HCEC 1CT (cell line): ENCODE data around the gene RAPGEF4.
A peak's percentile ranks its signal among the peaks of the same experiment; 100 is the strongest.
"Not testable (repeated sequence)": the region's sequence is repeated elsewhere in the genome, so short reads cannot be mapped to it uniquely, and the experiment has no call there.

Experiments
- DNase-seq: peaks from one replicate; pipeline ENCODE4 v3.0.0-alpha.2; 2017

The RAPGEF4 gene

DNA sequence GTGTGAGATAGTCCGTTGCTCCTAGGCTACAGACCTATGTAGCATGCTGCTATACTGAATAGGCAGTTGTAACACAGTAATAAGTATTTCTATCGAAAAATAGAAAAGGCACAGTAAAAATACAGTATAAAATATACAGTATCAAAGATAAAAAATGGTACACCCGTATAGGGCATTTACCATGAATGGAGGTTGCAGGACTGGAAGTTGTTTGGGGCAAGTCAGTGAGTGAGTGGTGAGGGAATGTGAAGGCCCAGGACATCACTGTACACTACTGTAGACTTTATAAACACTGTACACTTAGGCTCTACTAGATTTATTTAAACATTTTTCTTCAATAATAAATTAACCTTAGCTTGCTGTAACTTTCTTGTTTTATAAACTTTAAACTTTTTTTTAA lies 343.5 kb downstream of the RAPGEF4 start:
- peak; percentile 36 for DNase-seq

DNA sequence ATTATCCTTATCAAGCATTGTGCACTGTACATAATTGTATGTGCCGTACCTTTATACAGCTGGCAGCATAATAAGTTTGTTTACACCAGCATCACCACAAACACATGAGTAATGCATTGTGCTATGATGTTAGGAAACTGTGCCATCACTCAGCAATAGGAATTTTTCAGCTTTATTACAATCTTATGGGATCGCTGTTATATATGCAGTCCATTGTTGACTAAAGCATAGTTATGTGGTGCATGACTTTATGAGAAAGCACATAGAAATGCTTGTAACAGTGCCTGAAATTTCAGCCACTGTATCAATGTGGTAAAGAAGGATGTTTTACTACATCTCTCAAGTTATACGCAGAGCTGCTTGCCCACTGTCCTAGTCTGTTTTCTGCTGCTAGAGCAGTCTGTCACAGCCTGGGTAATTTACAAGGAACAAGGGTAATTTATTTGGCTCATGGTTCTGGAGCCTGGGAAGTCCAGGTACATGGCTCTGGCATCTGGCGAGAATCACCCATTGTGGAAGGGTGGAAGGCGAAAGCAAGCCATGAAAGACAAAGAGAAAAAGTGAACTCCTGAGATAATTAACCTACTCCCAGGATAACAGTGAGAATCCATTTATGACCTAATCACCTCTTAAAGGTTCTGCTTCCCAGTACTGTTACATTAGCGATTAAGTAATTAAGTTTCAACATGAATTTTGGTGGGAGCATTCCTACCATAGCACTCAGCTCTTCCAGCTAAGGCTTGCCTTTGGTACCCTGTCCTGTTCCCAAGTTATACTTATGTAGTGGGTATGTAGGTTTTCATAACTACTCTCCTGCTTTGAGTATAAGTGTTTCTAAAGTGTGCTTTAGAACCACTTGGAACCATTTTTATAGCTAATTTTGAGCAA lies 344.6 kb downstream of the RAPGEF4 start:
- DNase-seq, result peak; percentile 97

GRCh38 chr2:173086518-173087213 lies 351.0 kb downstream of the RAPGEF4 start:
- DNase-seq, result peak; percentile 38

- peak; percentile 53 for DNase-seq
Measured at GRCh38 chr2:173087214-173087581, 351.6 kb downstream of the RAPGEF4 start.

DNA sequence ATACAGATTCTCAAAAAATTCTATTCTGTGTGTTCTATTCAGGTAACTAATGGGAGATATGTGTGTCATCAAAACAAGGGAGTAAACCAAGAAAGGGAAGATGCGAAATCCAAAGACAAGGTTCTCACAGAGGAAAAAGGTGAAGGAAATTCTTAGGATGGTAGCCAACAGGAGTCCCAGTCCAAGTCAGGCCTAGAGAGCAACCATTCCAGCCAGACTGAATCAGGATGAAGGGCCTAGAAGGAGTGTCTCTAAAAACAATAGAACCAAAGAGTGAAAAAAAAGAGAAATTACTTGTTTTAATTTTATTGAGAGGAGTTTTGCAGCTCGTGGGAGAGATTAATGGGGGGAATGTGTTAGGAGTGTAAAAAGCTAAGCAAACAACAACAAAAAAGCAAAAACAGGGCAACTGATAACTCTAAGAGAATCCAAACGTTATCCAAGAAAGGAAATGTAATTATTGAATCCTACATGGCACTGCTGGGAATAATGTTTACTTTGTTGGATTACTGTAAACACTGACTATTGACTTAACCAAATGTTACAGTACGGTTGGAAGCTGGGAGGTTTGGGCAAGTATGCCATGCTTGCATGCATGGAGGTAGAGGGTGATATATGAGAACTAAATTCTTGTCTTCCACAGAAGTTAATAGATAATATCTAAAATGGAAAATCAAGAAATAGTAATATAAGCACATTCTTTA lies 352.3 kb downstream of the RAPGEF4 start:
- no peak for DNase-seq

- DNase-seq, result peak; percentile 69
Measured at GRCh38 chr2:173090276-173090877, 354.7 kb downstream of the RAPGEF4 start.

- peak; percentile 30 for DNase-seq
Measured at GRCh38 chr2:173090973-173091660, 355.5 kb downstream of the RAPGEF4 start.

DNA sequence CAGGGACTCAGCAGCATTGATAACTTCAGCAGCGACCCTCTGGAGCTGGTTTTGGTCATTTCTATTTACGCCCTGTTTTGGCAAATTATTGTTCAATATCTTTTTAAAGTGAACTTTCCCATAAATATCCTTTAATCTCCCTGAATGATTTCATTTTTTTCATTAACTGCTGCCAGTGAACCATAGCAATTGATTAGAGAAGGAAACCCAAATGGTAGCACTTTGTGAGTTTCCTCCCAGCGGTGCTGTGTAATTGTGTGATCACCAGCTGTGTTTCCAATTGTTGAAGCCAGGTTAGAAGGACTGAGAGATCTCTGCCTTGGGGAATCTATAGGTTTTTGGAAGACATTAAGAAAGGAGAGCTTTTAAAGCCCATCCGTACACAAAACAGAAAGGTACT lies 356.3 kb downstream of the RAPGEF4 start:
- DNase-seq, result no peak

GRCh38 chr2:173092844-173093402 lies 357.3 kb downstream of the RAPGEF4 start:
- DNase-seq, result no peak

DNA sequence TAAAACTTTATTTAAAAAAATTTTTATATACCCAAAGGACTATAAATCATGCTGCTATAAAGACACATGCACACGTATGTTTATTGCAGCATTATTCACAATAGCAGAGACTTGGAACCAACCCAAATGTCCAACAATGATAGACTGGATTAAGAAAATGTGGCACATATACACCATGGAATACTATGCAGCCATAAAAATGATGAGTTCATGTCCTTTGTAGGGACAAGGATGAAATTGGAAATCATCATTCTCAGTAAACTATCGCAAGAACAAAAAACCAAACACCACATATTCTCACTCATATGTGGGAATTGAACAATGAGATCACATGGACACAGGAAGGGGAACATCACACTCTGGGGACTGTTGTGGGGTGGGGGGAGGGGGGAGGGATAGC lies 358.0 kb downstream of the RAPGEF4 start:
- not testable (repeated sequence) for DNase-seq

DNA sequence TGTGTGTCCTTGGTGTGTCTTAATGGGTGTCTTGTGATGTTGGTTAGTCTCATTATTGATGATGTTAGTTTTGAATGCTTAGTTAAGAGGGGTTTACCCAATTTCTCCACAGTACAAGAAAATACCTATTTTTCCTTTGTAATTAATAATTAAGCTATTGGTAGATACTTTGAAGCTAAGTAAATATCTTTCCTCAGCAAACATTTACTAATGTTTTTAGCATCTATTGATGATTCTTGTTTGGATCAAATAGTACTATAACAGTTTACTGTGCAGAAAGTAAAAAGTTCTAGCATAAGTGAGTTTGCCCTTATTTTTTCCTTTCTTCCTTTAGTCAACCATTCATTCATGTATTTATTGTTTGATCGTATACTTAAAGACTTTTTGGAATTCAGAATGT lies 359.1 kb downstream of the RAPGEF4 start:
- no peak for DNase-seq

DNA sequence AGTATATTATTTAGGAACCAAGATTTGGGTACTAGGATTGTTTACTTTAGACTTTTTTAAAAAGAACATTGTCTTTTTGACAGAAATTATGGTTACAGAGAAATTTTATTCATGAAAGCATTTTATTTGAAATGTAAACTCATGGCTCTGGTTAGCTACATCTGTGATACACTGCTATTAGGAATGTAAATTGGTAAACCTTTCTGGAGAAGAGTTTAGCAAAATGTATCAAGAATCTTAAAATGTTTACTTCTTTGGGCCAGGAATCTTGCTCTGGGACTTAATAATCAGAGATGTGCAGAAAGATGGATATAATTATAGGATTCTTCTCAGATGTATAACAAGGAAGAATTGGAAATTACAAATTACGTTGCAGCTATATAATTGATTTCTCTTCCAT lies 359.7 kb downstream of the RAPGEF4 start:
- DNase-seq, result no peak

DNA sequence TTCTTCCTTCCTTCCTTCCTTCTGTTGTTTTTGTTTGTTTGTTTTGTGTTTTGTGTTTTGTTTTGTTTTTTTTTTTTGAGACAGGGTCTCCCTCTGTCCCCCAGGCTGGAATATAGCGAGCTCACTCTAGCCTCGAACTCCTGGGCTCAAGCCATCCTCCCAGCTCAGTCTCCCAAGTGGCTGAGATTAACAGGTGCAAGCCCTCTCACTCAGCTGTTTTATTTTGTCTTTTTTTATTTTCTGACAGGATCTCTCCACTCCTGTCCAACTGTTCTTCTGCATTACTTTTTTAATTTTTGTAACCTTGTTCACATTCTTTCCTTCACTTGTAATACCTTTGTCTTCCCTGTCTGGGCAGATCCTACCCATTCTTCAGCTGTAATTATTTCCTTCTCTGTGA lies 363.6 kb downstream of the RAPGEF4 start:
- DNase-seq, result no peak

- no peak for DNase-seq
Measured at GRCh38 chr2:173099804-173100203, 364.2 kb downstream of the RAPGEF4 start.

DNA sequence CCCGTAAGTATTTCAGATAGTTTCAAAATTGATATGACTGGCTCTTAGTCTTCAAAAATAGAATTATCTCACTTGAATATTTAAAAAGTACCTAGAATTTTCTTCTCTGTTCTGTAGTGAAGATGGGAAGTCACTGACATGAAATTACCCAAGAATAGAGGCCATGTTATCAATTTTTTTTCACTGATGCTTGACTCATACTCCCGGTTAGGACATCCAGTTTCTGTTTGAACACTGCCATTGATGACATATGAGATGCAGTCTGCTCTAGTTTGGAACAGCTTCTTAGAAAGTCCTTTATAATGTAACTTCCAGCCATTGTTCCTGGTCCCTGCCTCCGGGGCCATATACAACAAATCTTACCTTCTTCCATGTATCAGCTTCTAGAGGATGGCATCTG lies 366.0 kb downstream of the RAPGEF4 start:
- DNase-seq, result peak; percentile 68
